K562 (cell line): Measurements from ENCODE around the gene GMEB1. TPM values are rescaled to one million over a fixed set of nuclear protein-coding genes. Genes with fewer than 3 reads are reported as not detected.
A peak's percentile ranks its signal among the peaks of the same experiment; 100 is the strongest.

ENCODE experiments used
- ARID1B ChIP-seq: fragments of 450-650 bp; IDR thresholded peaks from 2 replicates; pipeline ENCODE4 v1.6.1; 2016; ENCODE audit warnings: antibody characterized with exemption, mild to moderate bottlenecking, inconsistent platforms
- ARID3A ChIP-seq: IDR thresholded peaks from 2 replicates; pipeline ENCODE4 v1.6.1; 2012; ENCODE audit warnings: low read depth, low read length, improper control_type of control experiment, borderline replicate concordance
- ATF3 ChIP-seq, 2 experiments: fragments of 450-650 bp in 1 of 2; sonication (generic) in 1 of 2; formaldehyde crosslinking in 1 of 2; IDR thresholded peaks in 1 of 2; conservative IDR thresholded peaks in 1 of 2; 2 replicates each; pipeline versions ENCODE4 v1.6.1 to v1.8.1; 2016 to 2023; ENCODE audit warnings: mild to moderate bottlenecking in 2 of 2, moderate library complexity in 2 of 2, inconsistent platforms in 1 of 2, missing genetic modification reagents in 1 of 2
- ELF2 ChIP-seq: fragments of 250-450 bp; sonication (Bioruptor Pico); IDR thresholded peaks from 2 replicates; pipeline ENCODE4 v1.5.0; 2021; ENCODE audit warnings: mild to moderate bottlenecking
- FOXA3 ChIP-seq, 2 experiments: fragments of 450-650 bp in 1 of 2; sonication (generic) in 1 of 2; formaldehyde crosslinking; IDR thresholded peaks in 1 of 2; conservative IDR thresholded peaks in 1 of 2; 2 replicates each; pipeline versions ENCODE4 v1.4.0 to v1.8.0; 2020 to 2022; ENCODE audit warnings: mild to moderate bottlenecking in 2 of 2, missing genetic modification reagents in 1 of 2
- JUND ChIP-seq, 2 experiments: IDR thresholded peaks; 2 replicates in 1 of 2; 3 replicates in 1 of 2; pipeline ENCODE4 v1.6.1; 2011; ENCODE audit warnings: borderline replicate concordance in 2 of 2, low read depth in 2 of 2, low read length in 2 of 2, improper control_type of control experiment in 1 of 2, missing biosample characterization in 1 of 2, missing genetic modification characterization in 1 of 2, missing genetic modification reagents in 1 of 2
- LCOR ChIP-seq: sonication (generic); formaldehyde crosslinking; IDR thresholded peaks from 2 replicates; pipeline ENCODE4 v1.8.0; 2022; ENCODE audit warnings: mild to moderate bottlenecking, missing genetic modification reagents
- MECOM ChIP-seq: fragments of 250-450 bp; sonication (Bioruptor Pico); IDR thresholded peaks from 2 replicates; pipeline ENCODE4 v1.8.0; 2022; ENCODE audit warnings: inconsistent platforms
- MEF2A ChIP-seq: IDR thresholded peaks from 2 replicates; pipeline ENCODE4 v1.6.1; 2011; ENCODE audit warnings: low read depth, mild to moderate bottlenecking, low read length, moderate library complexity; ENCODE audit not compliant: control insufficient read depth
- MEIS2 ChIP-seq: fragments of 450-650 bp; IDR thresholded peaks from 2 replicates; pipeline ENCODE4 v1.6.1; 2014; ENCODE audit warnings: mild to moderate bottlenecking; ENCODE audit not compliant: partially characterized antibody
- NFIC ChIP-seq: fragments of 450-650 bp; IDR thresholded peaks from 2 replicates; pipeline ENCODE4 v1.6.1; 2017; ENCODE audit warnings: mild to moderate bottlenecking, inconsistent platforms
- NFIX ChIP-seq: fragments of 250-450 bp; sonication (Bioruptor Pico); IDR thresholded peaks from 2 replicates; pipeline ENCODE4 v1.4.0; 2020; ENCODE audit warnings: low read depth, mild to moderate bottlenecking, moderate library complexity
- NR4A1 ChIP-seq, 2 experiments: fragments of 250-450 bp in 1 of 2; fragments of 450-650 bp in 1 of 2; sonication (Bioruptor Pico) in 1 of 2; IDR thresholded peaks; 2 replicates each; pipeline versions ENCODE4 v1.4.0 to v1.6.1; 2016 to 2020; ENCODE audit warnings: mild to moderate bottlenecking in 2 of 2, missing compliant biosample characterization in 1 of 2, missing genetic modification characterization in 1 of 2, moderate library complexity in 1 of 2
- ZBTB49 ChIP-seq: sonication (generic); formaldehyde crosslinking; IDR thresholded peaks from 2 replicates; pipeline ENCODE4 v1.8.0; 2022; ENCODE audit warnings: missing genetic modification reagents, mild to moderate bottlenecking, borderline replicate concordance
- ZBTB5 ChIP-seq: fragments of 450-650 bp; IDR thresholded peaks from 2 replicates; pipeline ENCODE4 v1.6.1; 2017; ENCODE audit warnings: antibody characterized with exemption
- ZNF655 ChIP-seq: fragments of 250-450 bp; sonication (Bioruptor Pico); IDR thresholded peaks from 2 replicates; pipeline ENCODE4 v1.5.0; 2021
- polyA plus RNA-seq, 8 experiments: library from polyadenylated mRNA; depleted of rRNA in 4 of 8; stranded (reverse) in 5 of 8; unstranded in 3 of 8; fragments of >200 nt; fragmentation: Nextera tagmentation in 2 of 8; fragmentation: Illumina TruSeq in 1 of 8; extraction: Ambion mirVana in 2 of 8; extraction: Trizol in 1 of 8; gene quantifications; 2 replicates each; pipeline versions ENCODE4 v1.2.1 to v1.2.3, GENCODE V29; 2011 to 2014; ENCODE audit warnings: inconsistent platforms in 1 of 8, missing spikeins in 1 of 8
- total RNA-seq, 7 experiments: library from RNA; depleted of rRNA in 6 of 7; stranded (reverse); fragments of >200 nt in 6 of 7; fragmentation: Illumina TruSeq in 2 of 7; extraction: Trizol in 2 of 7; gene quantifications; 2 replicates each; pipeline versions ENCODE4 v1.2.1 to v1.2.3, GENCODE V29; 2011 to 2021; ENCODE audit warnings: low replicate concordance in 1 of 7

The GMEB1 gene
- total and polyA plus RNA-seq, 9 of the 15 experiments (the other 6 are each of a cell fraction or from before 2014, with no cell fraction given) = 6.6 to 17.5 (median 8.5) TPM

GRCh38 chr1:28751315-28752060 is 82.9 kb downstream of the GMEB1 start (continued):
- TF ChIP-seq ZBTB49 (CRISPR knock-in tag) (no peak), NFIX (peak; percentile 38; the same call in 1 of the 2 replicates), MECOM (CRISPR knock-in tag) (peak; percentile 73; the same call in 1 of the 2 replicates), ZNF655 (CRISPR knock-in tag) (no peak), LCOR (0 out of 2 replicates have a peak, but pooled peaks have one; percentile 66), FOXA3 (CRISPR knock-in tag; conservative IDR thresholded peaks at IDR 0.05 in 1 of 2, IDR thresholded peaks at IDR 0.05 in 1 of 2) (0 out of 4 replicates have a peak, but pooled peaks of 1 of the 2 experiments have one; percentile 14), ZBTB5 (no peak), MEF2A (peak; percentile 70; the same call in 1 of the 2 replicates), MEIS2 (peak; percentile 46), ATF3 (IDR thresholded peaks at IDR 0.05) (peak; percentile 85), ATF3 (CRISPR knock-in tag; conservative IDR thresholded peaks at IDR 0.05) (peak; percentile 76), ELF2 (CRISPR knock-in tag) (no peak), NFIC (peak; percentile 92), NR4A1 (CRISPR knock-in tag; IDR thresholded peaks at IDR 0.05) (no peak), NR4A1 (tag; IDR thresholded peaks at IDR 0.05) (no peak), ARID3A (peak; percentile 19; the same call in 1 of the 2 replicates), JUND (IDR thresholded peaks at IDR 0.05; ENCODE audit: borderline replicate concordance, low read depth, low read length) (peak; percentile 89), JUND (tag; IDR thresholded peaks at IDR 0.05; ENCODE audit: borderline replicate concordance, low read depth, low read length) (peak; percentile 85; the same call in 2 of the 3 replicates), ARID1B (peak; percentile 80)
